Endometrial microvascular endothelial cells (primary cell): ENCODE data around the gene CNIH3. TPM values are rescaled to one million over a fixed set of nuclear protein-coding genes. Genes with fewer than 3 reads are reported as not detected.
"Not testable (repeated sequence)": the region's sequence is repeated elsewhere in the genome, so short reads cannot be mapped to it uniquely, and the experiment has no call there.

ENCODE experiments used
- in situ Hi-C: cut with HindIII; loops from 2 replicates; pipeline ENCODE4 v1.10.0; 2017; ENCODE audit warnings: low sequenced_read_pairs, low pct_unique_long_range_greater_than_20kb; ENCODE audit errors: inconsistent ontology term
- total RNA-seq: library from RNA; depleted of rRNA; stranded (reverse); fragments of >200 nt; gene quantifications from one replicate; pipeline ENCODE4 v1.2.3, GENCODE V29; 2015; ENCODE audit errors: inconsistent ontology term

Gene CNIH3
- total RNA-seq, 1 donor from 2014 or later, result 1.5 TPM

GRCh38 chr1:224673141-224673540 is 57.0 kb downstream of the CNIH3 start:
- in situ Hi-C loops, result no loop called here

GRCh38 chr1:224675590-224675989 is 59.5 kb downstream of the CNIH3 start:
- in situ Hi-C loops, result no loop called here

GRCh38 chr1:224676551-224676950 is 60.4 kb downstream of the CNIH3 start:
- in situ Hi-C loops, result no loop called here

- in situ Hi-C loops, result no loop called here
These were observed 62.1 kb downstream of the CNIH3 start for GRCh38 chr1:224678168-224678567.

- in situ Hi-C loops, result no loop called here
These were observed 63.5 kb downstream of the CNIH3 start for GRCh38 chr1:224679606-224680005.

- in situ Hi-C loops, result no loop called here
These were observed 65.7 kb downstream of the CNIH3 start for GRCh38 chr1:224681816-224682215.

- in situ Hi-C loops, result no loop called here
These were observed 67.8 kb downstream of the CNIH3 start for GRCh38 chr1:224683936-224684335.

GRCh38 chr1:224684979-224685425 is 68.9 kb downstream of the CNIH3 start:
- in situ Hi-C loops, result no loop called here

- in situ Hi-C loops, result not testable (repeated sequence)
These were observed 70.0 kb downstream of the CNIH3 start for GRCh38 chr1:224686140-224686539.

GRCh38 chr1:224687465-224687864 is 71.3 kb downstream of the CNIH3 start:
- in situ Hi-C loops, result no loop called here

GRCh38 chr1:224689374-224689773 is 73.3 kb downstream of the CNIH3 start:
- in situ Hi-C loops, result no loop called here

- in situ Hi-C loops, result no loop called here
These were observed 74.5 kb downstream of the CNIH3 start for GRCh38 chr1:224690576-224690975.

- in situ Hi-C loops, result no loop called here
These were observed 75.2 kb downstream of the CNIH3 start for GRCh38 chr1:224691148-224691925.

- in situ Hi-C loops, result no loop called here
These were observed 78.9 kb downstream of the CNIH3 start for GRCh38 chr1:224694969-224695368.

- in situ Hi-C loops, result no loop called here
These were observed 79.9 kb downstream of the CNIH3 start for GRCh38 chr1:224696021-224696420.

GRCh38 chr1:224696891-224697765 is 81.0 kb downstream of the CNIH3 start:
- in situ Hi-C loops, result no loop called here

GRCh38 chr1:224698015-224698451 is 81.9 kb downstream of the CNIH3 start:
- in situ Hi-C loops, result no loop called here

- in situ Hi-C loops, result no loop called here
These were observed 84.9 kb downstream of the CNIH3 start for GRCh38 chr1:224700918-224701531.

- in situ Hi-C loops, result no loop called here
These were observed 87.6 kb downstream of the CNIH3 start for GRCh38 chr1:224703702-224704101.
